WTC11 (cell line): ENCODE measurements around the gene POC1A. TPM values are rescaled to one million over a fixed set of nuclear protein-coding genes. Genes with fewer than 3 reads are reported as not detected.

Experiments
- ATAC-seq: fragments of 200-7000 bp; cut with Tn5 transposase; 2 replicates; pipeline ENCODE4 v1.10.0; 2021; ENCODE audit warnings: mild to moderate bottlenecking, moderate library complexity
- CTCF ChIA-PET: fragments of 300-600 bp; sonication (Branson Sonifier 250); formaldehyde crosslinking; loops from one replicate; lab custom pipeline; 2021; ENCODE audit warnings: antibody characterized with exemption; lab: Charles Lee
- POLR2A ChIA-PET: fragments of 350-600 bp; sonication (Branson Sonifier 250); formaldehyde crosslinking; loops from one replicate; lab custom pipeline; 2021; ENCODE audit warnings: antibody characterized with exemption; lab: Charles Lee
- DNase-seq: peaks from one replicate; pipeline ENCODE4 v3.0.0; 2021; ENCODE audit warnings: low spot score
- H3K27ac Mint-ChIP-seq: 2 replicates; pipeline ENCODE4 v1.8.0; 2021; ENCODE audit warnings: mixed read lengths
- H3K27me3 Mint-ChIP-seq: 2 replicates; pipeline ENCODE4 v1.8.0; 2021; ENCODE audit warnings: low read depth, mild to moderate bottlenecking, moderate library complexity, mixed read lengths
- H3K36me3 Mint-ChIP-seq: 2 replicates; pipeline ENCODE4 v1.8.0; 2021; ENCODE audit warnings: mixed read lengths
- H3K4me1 Mint-ChIP-seq: 2 replicates; pipeline ENCODE4 v1.8.0; 2022; ENCODE audit warnings: mixed read lengths
- H3K4me3 Mint-ChIP-seq: 2 replicates; pipeline ENCODE4 v1.8.0; 2021; ENCODE audit warnings: mild to moderate bottlenecking, moderate library complexity, mixed read lengths
- H3K9me3 Mint-ChIP-seq: 2 replicates; pipeline ENCODE4 v1.8.0; 2021; ENCODE audit warnings: mixed read lengths
- AR ChIP-seq: fragments of 250-450 bp; sonication (Bioruptor Pico); IDR thresholded peaks from 2 replicates; pipeline ENCODE4 v1.9.0; 2021; ENCODE audit warnings: mild to moderate bottlenecking
- ATF1 ChIP-seq: sonication (generic); formaldehyde crosslinking; IDR thresholded peaks from 2 replicates; pipeline ENCODE4 v1.8.1; 2023; ENCODE audit warnings: mild to moderate bottlenecking, moderate library complexity, missing genetic modification reagents
- ATF2 ChIP-seq: sonication (generic); formaldehyde crosslinking; IDR thresholded peaks from 2 replicates; pipeline ENCODE4 v1.8.1; 2022; ENCODE audit warnings: low read depth, missing genetic modification reagents, borderline replicate concordance
- ATF6 ChIP-seq: sonication (generic); formaldehyde crosslinking; IDR thresholded peaks from 2 replicates; pipeline ENCODE4 v1.8.1; 2023; ENCODE audit warnings: mild to moderate bottlenecking, missing genetic modification reagents
- CDX4 ChIP-seq: fragments of 250-450 bp; sonication (Bioruptor Pico); IDR thresholded peaks from 2 replicates; pipeline ENCODE4 v1.9.0; 2021; ENCODE audit warnings: moderate library complexity, mild to moderate bottlenecking, inconsistent platforms, borderline replicate concordance
- CREM ChIP-seq: sonication (generic); formaldehyde crosslinking; IDR thresholded peaks from 2 replicates; pipeline ENCODE4 v1.8.1; 2022; ENCODE audit warnings: mild to moderate bottlenecking, missing genetic modification reagents, moderate library complexity
- ELF4 ChIP-seq: sonication (generic); formaldehyde crosslinking; IDR thresholded peaks from 2 replicates; pipeline ENCODE4 v1.8.1; 2022; ENCODE audit warnings: low read depth, mild to moderate bottlenecking, moderate library complexity, missing genetic modification reagents
- EMX1 ChIP-seq: fragments of 250-450 bp; sonication (Bioruptor Pico); IDR thresholded peaks from 2 replicates; pipeline ENCODE4 v1.8.0; 2021; ENCODE audit warnings: mild to moderate bottlenecking
- ETV6 ChIP-seq: sonication (generic); formaldehyde crosslinking; IDR thresholded peaks from 2 replicates; pipeline ENCODE4 v1.8.1; 2022; ENCODE audit warnings: mild to moderate bottlenecking, missing genetic modification reagents
- GABPB1 ChIP-seq: sonication (generic); formaldehyde crosslinking; IDR thresholded peaks from 2 replicates; pipeline ENCODE4 v1.8.1; 2023; ENCODE audit warnings: mild to moderate bottlenecking, missing genetic modification reagents
- HMGA2 ChIP-seq: fragments of 250-450 bp; sonication (Bioruptor Pico); IDR thresholded peaks from 2 replicates; pipeline ENCODE4 v1.4.0; 2021; ENCODE audit warnings: mild to moderate bottlenecking, moderate library complexity
- IRF1 ChIP-seq: sonication (generic); formaldehyde crosslinking; IDR thresholded peaks from 2 replicates; pipeline ENCODE4 v1.8.0; 2023; ENCODE audit warnings: missing genetic modification reagents
- JUN ChIP-seq: sonication (generic); formaldehyde crosslinking; IDR thresholded peaks from 2 replicates; pipeline ENCODE4 v1.8.0; 2023; ENCODE audit warnings: mild to moderate bottlenecking, missing genetic modification reagents
- PREB ChIP-seq: sonication (generic); formaldehyde crosslinking; IDR thresholded peaks from 2 replicates; pipeline ENCODE4 v1.8.1; 2022; ENCODE audit warnings: mild to moderate bottlenecking, missing genetic modification reagents, moderate library complexity, borderline replicate concordance
- PRRX2 ChIP-seq: fragments of 250-450 bp; sonication (Bioruptor Pico); IDR thresholded peaks from 2 replicates; pipeline ENCODE4 v1.8.0; 2021; ENCODE audit warnings: mild to moderate bottlenecking
- RELA ChIP-seq: sonication (generic); formaldehyde crosslinking; IDR thresholded peaks from 2 replicates; pipeline ENCODE4 v1.8.1; 2022; ENCODE audit warnings: missing genetic modification reagents, mild to moderate bottlenecking, borderline replicate concordance
- TEAD1 ChIP-seq: sonication (generic); formaldehyde crosslinking; IDR thresholded peaks from 2 replicates; pipeline ENCODE4 v1.8.0; 2022; ENCODE audit warnings: mild to moderate bottlenecking, missing genetic modification reagents
- ZNF232 ChIP-seq: sonication (generic); formaldehyde crosslinking; IDR thresholded peaks from 2 replicates; pipeline ENCODE4 v1.8.0; 2022; ENCODE audit warnings: mild to moderate bottlenecking, missing genetic modification reagents
- ZNF263 ChIP-seq: sonication (generic); formaldehyde crosslinking; IDR thresholded peaks from 2 replicates; pipeline ENCODE4 v1.8.1; 2022; ENCODE audit warnings: low read depth, mild to moderate bottlenecking, moderate library complexity, missing genetic modification reagents
- ZNF425 ChIP-seq: fragments of 250-450 bp; sonication (Bioruptor Pico); conservative IDR thresholded peaks from 2 replicates; pipeline ENCODE4 v1.9.0; 2021; ENCODE audit warnings: mild to moderate bottlenecking
- total RNA-seq: library from RNA; stranded (reverse); gene quantifications from 3 replicates; pipeline ENCODE4 v1.2.3, GENCODE V29; 2021

Gene POC1A
- total RNA-seq, 1 experiment from 2014 or later, result 31.3 TPM

- ChIA-PET CTCF (interaction anchor here (0.6 to 2.6 kb wide), 2 partner anchors 9 to 26 kb away, joined by 4 to 8 read pairs; no protein-coding TSS in a partner anchor), POLR2A (no interaction called here)
- H3K27me3 Mint-ChIP-seq, result peaks cover 11% of the 10 kb centered on the region
- TF ChIP-seq EMX1 (CRISPR knock-in tag) (no peak), ELF4 (CRISPR knock-in tag) (no peak), ZNF263 (no peak), ATF1 (CRISPR knock-in tag) (no peak), TEAD1 (CRISPR knock-in tag) (no peak), CDX4 (CRISPR knock-in tag) (no peak), ETV6 (CRISPR knock-in tag) (no peak), PREB (CRISPR knock-in tag) (no peak), CREM (CRISPR knock-in tag) (no peak)
- H3K9me3 Mint-ChIP-seq, result no peaks in the 10 kb centered on the region
- no peak overlapping the region for H3K27ac Mint-ChIP-seq
- no peaks in the 10 kb centered on the region; the same call in 1 of the 2 replicates for H3K36me3 Mint-ChIP-seq
- ATAC-seq (no peak), DNase-seq (no peak)
- no peak overlapping the region for H3K4me3 Mint-ChIP-seq
- peaks cover 15% of the 10 kb centered on the region for H3K4me1 Mint-ChIP-seq
These were observed 40.5 kb upstream of the POC1A start for GRCh38 chr3:52194485-52195290.

- TF ChIP-seq AR (no peak), RELA (CRISPR knock-in tag) (no peak), ZNF425 (CRISPR knock-in tag) (no peak), ATF6 (CRISPR knock-in tag) (no peak), PRRX2 (CRISPR knock-in tag) (no peak), ATF2 (no peak), HMGA2 (CRISPR knock-in tag) (no peak), GABPB1 (CRISPR knock-in tag) (no peak), IRF1 (CRISPR knock-in tag) (no peak), ZNF232 (CRISPR knock-in tag) (no peak), JUN (no peak), PREB (CRISPR knock-in tag) (no peak)
- H3K27ac Mint-ChIP-seq, result no peak overlapping the region
- no peak for ATAC-seq
- POLR2A ChIA-PET, result no interaction called here
- CTCF ChIA-PET, result no interaction called here
- DNase-seq, result no peak
- peaks cover 11% of the 10 kb centered on the region for H3K27me3 Mint-ChIP-seq
- H3K36me3 Mint-ChIP-seq, result no peaks in the 10 kb centered on the region
- H3K9me3 Mint-ChIP-seq, result no peaks in the 10 kb centered on the region
- no peak overlapping the region for H3K4me3 Mint-ChIP-seq
- peaks cover 5% of the 10 kb centered on the region for H3K4me1 Mint-ChIP-seq
These were observed 38.8 kb upstream of the POC1A start for GRCh38 chr3:52193065-52193464.
